ENCODE measurements around the gene ICAM1.
"Not testable (repeated sequence)": the region's sequence is repeated elsewhere in the genome, so short reads cannot be mapped to it uniquely, and the experiment has no call there.

Gene ICAM1

GRCh38 chr19:10278935-10279334, 8.0 kb downstream of the ICAM1 start:
- no peak for DNase-seq

- no peak for DNase-seq
These were observed 9.0 kb downstream of the ICAM1 start for GRCh38 chr19:10279737-10280442.

DNA sequence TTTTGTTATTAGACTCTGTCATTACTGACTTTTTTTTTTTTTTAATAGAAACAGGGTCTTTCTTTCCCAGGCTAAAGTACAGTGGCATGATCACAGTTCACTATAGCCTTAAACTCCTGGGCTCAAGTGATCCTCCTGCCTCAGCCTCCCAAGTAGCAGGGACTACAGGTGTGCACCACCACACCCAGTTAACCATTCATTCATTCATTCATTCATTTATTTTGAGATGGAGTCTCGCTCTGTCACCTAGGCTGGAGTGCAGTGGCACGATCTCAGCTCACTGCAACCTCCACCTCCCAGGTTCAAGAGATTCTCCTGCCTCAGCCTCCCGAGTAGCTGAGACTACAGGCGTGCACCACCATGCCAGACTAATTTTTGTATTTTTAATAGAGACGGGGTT, 11.1 kb downstream of the ICAM1 start:
- not testable (repeated sequence) for DNase-seq

- DNase-seq, result no peak
These were observed 12.6 kb downstream of the ICAM1 start for GRCh38 chr19:10283301-10284064.

- DNase-seq, result no peak
These were observed 13.4 kb downstream of the ICAM1 start for GRCh38 chr19:10284065-10284959.

DNA sequence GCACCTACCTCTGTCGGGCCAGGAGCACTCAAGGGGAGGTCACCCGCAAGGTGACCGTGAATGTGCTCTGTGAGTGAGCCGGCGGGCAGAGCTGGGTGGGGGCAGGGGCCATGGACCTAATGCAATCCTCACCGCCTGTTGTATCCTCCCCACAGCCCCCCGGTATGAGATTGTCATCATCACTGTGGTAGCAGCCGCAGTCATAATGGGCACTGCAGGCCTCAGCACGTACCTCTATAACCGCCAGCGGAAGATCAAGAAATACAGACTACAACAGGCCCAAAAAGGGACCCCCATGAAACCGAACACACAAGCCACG, 14.0 kb downstream of the ICAM1 start:
- DNase-seq, result no peak

DNA sequence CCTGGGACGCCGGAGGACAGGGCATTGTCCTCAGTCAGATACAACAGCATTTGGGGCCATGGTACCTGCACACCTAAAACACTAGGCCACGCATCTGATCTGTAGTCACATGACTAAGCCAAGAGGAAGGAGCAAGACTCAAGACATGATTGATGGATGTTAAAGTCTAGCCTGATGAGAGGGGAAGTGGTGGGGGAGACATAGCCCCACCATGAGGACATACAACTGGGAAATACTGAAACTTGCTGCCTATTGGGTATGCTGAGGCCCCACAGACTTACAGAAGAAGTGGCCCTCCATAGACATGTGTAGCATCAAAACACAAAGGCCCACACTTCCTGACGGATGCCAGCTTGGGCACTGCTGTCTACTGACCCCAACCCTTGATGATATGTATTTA, 14.5 kb downstream of the ICAM1 start:
- DNase-seq, result no peak

DNA sequence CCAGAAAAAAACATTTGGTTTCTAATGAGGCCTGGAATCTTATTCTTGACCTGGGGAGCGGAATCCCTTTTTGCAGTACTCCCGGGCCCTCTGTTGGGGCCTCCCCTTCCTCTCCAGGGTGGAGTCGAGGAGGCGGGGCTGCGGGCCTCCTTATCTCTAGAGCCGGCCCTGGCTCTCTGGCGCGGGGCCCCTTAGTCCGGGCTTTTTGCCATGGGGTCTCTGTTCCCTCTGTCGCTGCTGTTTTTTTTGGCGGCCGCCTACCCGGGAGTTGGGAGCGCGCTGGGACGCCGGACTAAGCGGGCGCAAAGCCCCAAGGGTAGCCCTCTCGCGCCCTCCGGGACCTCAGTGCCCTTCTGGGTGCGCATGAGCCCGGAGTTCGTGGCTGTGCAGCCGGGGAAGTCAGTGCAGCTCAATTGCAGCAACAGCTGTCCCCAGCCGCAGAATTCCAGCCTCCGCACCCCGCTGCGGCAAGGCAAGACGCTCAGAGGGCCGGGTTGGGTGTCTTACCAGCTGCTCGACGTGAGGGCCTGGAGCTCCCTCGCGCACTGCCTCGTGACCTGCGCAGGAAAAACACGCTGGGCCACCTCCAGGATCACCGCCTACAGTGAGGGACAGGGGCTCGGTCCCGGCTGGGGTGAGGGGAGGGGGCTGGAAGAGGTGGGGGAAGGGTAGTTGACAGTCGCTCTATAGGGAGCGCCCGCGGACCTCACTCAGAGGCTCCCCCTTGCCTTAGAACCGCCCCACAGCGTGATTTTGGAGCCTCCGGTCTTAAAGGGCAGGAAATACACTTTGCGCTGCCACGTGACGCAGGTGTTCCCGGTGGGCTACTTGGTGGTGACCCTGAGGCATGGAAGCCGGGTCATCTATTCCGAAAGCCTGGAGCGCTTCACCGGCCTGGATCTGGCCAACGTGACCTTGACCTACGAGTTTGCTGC, 16.1 kb downstream of the ICAM1 start, which contains the start of gene ICAM4:
Gene ICAM4, plus strand, starts transcription at position 153 of the 935 bp plus-strand sequence. Its CDS starts 58 bp downstream, at position 211.
- peak; percentile 30 for DNase-seq

DNA sequence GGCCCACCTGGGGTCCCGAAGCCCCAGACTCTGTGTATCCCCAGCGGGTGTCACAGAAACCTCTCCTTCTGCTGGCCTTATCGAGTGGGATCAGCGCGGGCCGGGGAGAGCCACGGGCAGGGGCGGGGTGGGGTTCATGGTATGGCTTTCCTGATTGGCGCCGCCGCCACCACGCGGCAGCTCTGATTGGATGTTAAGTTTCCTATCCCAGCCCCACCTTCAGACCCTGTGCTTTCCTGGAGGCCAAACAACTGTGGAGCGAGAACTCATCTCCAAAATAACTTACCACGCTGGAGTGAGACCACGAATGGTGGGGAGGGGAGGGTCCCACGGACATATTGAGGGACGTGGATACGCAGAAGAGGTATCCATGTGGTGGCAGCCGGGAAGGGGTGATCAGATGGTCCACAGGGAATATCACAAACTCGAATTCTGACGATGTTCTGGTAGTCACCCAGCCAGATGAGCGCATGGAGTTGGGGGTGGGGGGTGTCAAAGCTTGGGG, 17.8 kb downstream of the ICAM1 start:
- DNase-seq, result peak; percentile 83

DNA sequence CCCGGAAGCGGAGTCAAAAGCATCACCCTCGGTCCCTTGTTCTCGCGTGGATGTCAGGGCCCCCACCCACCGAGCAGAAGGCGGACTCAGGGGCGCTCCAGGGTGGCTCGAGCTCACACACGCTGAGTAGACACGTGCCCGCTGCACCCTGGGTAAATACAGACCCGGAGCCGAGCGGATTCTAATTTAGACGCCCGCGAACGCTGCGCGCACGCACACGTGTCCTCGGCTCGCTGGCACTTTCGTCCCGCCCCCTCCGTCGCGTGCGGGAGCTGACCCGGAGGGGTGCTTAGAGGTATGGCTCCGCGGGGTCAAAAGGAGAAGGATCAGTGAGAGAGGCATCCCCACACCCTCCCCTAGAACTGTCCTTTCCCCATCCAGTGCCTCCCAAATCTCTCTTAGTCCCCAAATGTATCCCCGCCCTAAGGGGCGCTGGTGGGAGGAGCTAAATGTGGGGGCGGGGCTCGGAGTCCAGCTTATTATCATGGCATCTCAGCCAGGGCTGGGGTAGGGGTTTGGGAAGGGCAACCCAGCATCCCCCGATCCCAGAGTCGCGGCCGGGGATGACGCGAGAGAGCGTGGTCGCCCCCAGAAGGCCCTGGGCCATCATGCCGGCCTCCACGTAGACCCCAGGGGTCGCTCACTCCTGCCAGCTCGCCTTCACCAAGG, 18.4 kb downstream of the ICAM1 start:
- DNase-seq, result peak; percentile 84

DNA sequence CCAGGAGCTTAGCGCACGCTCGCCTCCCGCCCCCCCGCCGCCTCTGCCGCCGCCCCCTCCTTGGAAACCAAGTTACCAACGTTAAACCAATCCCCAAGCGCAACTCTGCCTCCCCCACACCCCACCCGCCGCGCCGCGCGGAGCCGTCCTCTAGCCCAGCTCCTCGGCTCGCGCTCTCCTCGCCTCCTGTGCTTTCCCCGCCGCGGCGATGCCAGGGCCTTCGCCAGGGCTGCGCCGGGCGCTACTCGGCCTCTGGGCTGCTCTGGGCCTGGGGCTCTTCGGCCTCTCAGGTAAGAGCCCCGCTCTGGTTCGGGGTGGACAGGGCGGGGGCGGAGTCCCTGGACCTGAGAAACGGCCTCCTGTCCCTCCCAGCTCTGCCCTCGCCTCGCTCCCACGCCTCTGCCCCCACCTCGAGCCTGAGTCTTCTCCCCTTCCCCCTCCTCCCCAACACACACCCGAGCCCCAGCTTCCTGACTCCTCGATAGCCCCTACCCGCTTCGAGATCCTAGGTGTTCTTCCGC, 19.0 kb downstream of the ICAM1 start, which contains the start of gene ICAM5:
Gene ICAM5, plus strand, starts transcription at position 117 of the 521 bp plus-strand sequence. Its CDS starts 92 bp downstream, at position 209.
- DNase-seq, result peak; percentile 68

- DNase-seq, result peak; percentile 45
These were observed 19.5 kb downstream of the ICAM1 start for GRCh38 chr19:10290357-10290875.

DNA sequence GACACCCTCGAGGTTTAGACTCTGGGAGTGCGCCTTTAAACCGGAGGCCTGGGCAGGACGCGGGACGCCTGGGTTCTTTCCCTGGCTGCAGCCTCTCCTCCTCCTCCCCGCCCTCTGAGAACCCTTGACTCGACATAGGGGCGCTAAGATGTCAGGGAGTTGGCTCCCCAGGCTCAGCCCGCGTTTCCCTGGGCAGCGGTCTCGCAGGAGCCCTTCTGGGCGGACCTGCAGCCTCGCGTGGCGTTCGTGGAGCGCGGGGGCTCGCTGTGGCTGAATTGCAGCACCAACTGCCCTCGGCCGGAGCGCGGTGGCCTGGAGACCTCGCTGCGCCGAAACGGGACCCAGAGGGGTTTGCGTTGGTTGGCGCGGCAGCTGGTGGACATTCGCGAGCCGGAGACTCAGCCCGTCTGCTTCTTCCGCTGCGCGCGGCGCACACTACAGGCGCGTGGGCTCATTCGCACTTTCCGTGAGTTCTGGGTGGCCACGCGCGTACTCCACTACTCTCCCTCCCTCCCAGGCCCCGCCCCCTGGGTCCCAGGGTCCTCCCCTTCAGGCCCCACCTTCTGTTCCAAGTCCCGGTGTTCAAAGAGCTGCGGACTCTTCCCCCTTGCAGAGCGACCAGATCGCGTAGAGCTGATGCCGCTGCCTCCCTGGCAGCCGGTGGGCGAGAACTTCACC, 20.1 kb downstream of the ICAM1 start:
- DNase-seq, result peak; percentile 75

GRCh38 chr19:10291554-10292205, 20.8 kb downstream of the ICAM1 start:
- no peak for DNase-seq

DNA sequence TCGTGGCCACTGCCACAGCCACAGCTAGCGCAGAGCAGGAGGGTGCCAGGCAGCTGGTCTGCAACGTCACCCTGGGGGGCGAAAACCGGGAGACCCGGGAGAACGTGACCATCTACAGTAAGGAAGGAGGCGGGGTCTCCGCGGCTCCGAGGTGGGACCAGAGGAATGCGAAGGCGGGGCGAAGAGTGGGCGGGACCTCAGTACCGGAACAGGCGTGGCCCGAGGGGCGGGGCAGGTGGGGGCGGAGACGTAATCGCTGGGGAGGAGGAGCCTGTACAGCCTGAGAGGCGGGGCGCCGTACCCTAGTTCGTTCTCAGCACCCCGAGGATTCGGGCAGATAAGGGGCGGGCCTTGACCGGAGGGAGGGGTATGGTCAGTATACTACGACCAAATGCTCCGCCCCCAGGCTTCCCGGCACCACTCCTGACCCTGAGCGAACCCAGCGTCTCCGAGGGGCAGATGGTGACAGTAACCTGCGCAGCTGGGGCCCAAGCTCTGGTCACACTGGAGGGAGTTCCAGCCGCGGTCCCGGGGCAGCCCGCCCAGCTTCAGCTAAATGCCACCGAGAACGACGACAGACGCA, 21.4 kb downstream of the ICAM1 start:
- DNase-seq, result peak; percentile 81

DNA sequence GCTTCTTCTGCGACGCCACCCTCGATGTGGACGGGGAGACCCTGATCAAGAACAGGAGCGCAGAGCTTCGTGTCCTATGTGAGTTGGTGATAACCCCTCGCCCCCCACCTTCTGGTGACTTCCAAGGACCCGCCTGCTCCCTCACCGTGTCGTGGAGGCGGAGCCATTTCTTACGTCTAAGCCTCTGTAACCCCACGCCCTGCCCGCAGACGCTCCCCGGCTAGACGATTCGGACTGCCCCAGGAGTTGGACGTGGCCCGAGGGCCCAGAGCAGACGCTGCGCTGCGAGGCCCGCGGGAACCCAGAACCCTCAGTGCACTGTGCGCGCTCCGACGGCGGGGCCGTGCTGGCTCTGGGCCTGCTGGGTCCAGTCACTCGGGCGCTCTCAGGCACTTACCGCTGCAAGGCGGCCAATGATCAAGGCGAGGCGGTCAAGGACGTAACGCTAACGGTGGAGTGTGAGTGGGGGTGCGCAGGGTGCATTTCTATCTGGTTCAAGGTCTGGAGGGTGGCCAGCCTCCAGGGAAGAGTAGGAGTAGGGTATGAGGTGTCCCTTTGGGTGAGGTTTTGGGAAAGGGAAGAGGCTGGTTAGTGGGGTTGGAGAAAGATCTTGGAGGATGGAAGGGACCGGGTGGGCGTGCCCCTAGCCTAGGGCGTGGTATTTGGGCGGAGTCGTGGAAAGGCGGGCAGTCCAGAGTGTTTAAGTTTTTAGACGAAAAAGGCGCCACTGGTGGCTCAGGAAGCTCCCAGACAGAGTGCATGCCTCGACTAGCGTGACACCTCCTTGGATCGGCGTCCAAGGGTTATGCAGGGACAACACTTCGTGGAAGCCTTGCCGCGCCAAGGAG, 22.1 kb downstream of the ICAM1 start:
- no peak for DNase-seq

DNA sequence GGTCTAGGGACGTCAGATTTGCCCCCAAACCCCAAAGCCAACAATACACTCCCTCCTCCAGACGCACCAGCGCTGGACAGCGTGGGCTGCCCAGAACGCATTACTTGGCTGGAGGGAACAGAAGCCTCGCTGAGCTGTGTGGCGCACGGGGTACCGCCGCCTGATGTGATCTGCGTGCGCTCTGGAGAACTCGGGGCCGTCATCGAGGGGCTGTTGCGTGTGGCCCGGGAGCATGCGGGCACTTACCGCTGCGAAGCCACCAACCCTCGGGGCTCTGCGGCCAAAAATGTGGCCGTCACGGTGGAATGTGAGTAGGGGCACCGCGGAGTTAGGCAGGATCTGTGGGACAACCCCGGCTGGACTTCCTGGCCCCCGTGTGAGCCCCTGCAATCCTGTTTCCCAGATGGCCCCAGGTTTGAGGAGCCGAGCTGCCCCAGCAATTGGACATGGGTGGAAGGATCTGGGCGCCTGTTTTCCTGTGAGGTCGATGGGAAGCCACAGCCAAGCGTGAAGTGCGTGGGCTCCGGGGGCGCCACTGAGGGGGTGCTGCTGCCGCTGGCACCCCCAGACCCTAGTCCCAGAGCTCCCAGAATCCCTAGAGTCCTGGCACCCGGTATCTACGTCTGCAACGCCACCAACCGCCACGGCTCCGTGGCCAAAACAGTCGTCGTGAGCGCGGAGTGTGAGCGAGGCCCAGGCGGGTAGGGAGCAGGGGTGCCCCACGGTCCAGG, 22.9 kb downstream of the ICAM1 start:
- no peak for DNase-seq

GRCh38 chr19:10294368-10294697, 23.4 kb downstream of the ICAM1 start:
- no peak for DNase-seq
